Mesothelial cell of epicardium (in vitro differentiated cells): ENCODE measurements around the gene MARCHF10. TPM values are rescaled to one million over a fixed set of nuclear protein-coding genes. Genes with fewer than 3 reads are reported as not detected.

ENCODE experiments used
- DNase-seq, 2 experiments: peaks; one replicate each; pipeline ENCODE4 v3.0.0; 2021; ENCODE audit warnings: low spot score in 2 of 2; ENCODE audit not compliant: unreplicated experiment in 2 of 2
- H3K27ac Mint-ChIP-seq: 2 replicates; pipeline ENCODE4 v1.8.0; 2021; ENCODE audit warnings: mixed read lengths
- H3K27me3 Mint-ChIP-seq: 2 replicates; pipeline ENCODE4 v1.8.0; 2021; ENCODE audit warnings: low read depth, mixed read lengths
- H3K36me3 Mint-ChIP-seq: 2 replicates; pipeline ENCODE4 v1.8.0; 2021; ENCODE audit warnings: mixed read lengths
- H3K4me1 Mint-ChIP-seq: 2 replicates; pipeline ENCODE4 v1.8.0; 2021; ENCODE audit warnings: mixed read lengths
- H3K4me3 Mint-ChIP-seq: 2 replicates; pipeline ENCODE4 v1.8.0; 2021; ENCODE audit warnings: mild to moderate bottlenecking, moderate library complexity, mixed read lengths
- H3K9me3 Mint-ChIP-seq: 2 replicates; pipeline ENCODE4 v1.8.0; 2021; ENCODE audit warnings: mixed read lengths
- CTCF ChIP-seq: fragments of 200-600 bp; sonication (generic); IDR thresholded peaks from one replicate; pipeline ENCODE4 v1.5.0; 2021; ENCODE audit warnings: antibody characterized with exemption; ENCODE audit not compliant: unreplicated experiment
- total RNA-seq: library from RNA; stranded (reverse); gene quantifications from 3 replicates; pipeline ENCODE4 v1.2.1, GENCODE V29; 2021

Gene MARCHF10
- total RNA-seq, 1 donor from 2014 or later = 1.1 TPM

GRCh38 chr17:62753562-62753961, 54.6 kb downstream of the MARCHF10 start:
- peaks cover 46% of the 10 kb centered on the region for H3K27me3 Mint-ChIP-seq
- no peak for TF ChIP-seq CTCF
- H3K4me3 Mint-ChIP-seq = no peak overlapping the region
- peaks cover 40% of the 10 kb centered on the region for H3K4me1 Mint-ChIP-seq
- no peak overlapping the region for H3K27ac Mint-ChIP-seq
- H3K9me3 Mint-ChIP-seq = no peaks in the 10 kb centered on the region
- no peak for DNase-seq
- H3K36me3 Mint-ChIP-seq = no peaks in the 10 kb centered on the region

GRCh38 chr17:62751060-62751691, 56.9 kb downstream of the MARCHF10 start:
- Mint-ChIP-seq H3K27ac (no peak overlapping the region), H3K4me3 (no peak overlapping the region), H3K27me3 (peaks cover 54% of the 10 kb centered on the region), H3K9me3 (no peaks in the 10 kb centered on the region), H3K36me3 (no peaks in the 10 kb centered on the region), H3K4me1 (peaks cover 36% of the 10 kb centered on the region)
- no peak for DNase-seq
- TF ChIP-seq CTCF = no peak

- no peak for DNase-seq
These were observed 57.5 kb downstream of the MARCHF10 start for GRCh38 chr17:62750631-62751051.

GRCh38 chr17:62749926-62750325, 58.2 kb downstream of the MARCHF10 start:
- H3K36me3 Mint-ChIP-seq = no peaks in the 10 kb centered on the region
- H3K4me3 Mint-ChIP-seq = no peak overlapping the region
- H3K27ac Mint-ChIP-seq = no peak overlapping the region
- DNase-seq = no peak
- peaks cover 58% of the 10 kb centered on the region for H3K27me3 Mint-ChIP-seq
- no peak for TF ChIP-seq CTCF
- peaks cover 34% of the 10 kb centered on the region for H3K4me1 Mint-ChIP-seq
- H3K9me3 Mint-ChIP-seq = no peaks in the 10 kb centered on the region

More at GRCh38 chr17:62750631-62751051, 57.5 kb downstream of the MARCHF10 start:
- Mint-ChIP-seq H3K27me3 (peaks cover 54% of the 10 kb centered on the region), H3K4me3 (no peak overlapping the region), H3K4me1 (peaks cover 40% of the 10 kb centered on the region), H3K36me3 (no peaks in the 10 kb centered on the region), H3K9me3 (no peaks in the 10 kb centered on the region), H3K27ac (no peak overlapping the region)
- no peak for TF ChIP-seq CTCF

GRCh38 chr17:62746941-62747340, 61.2 kb downstream of the MARCHF10 start:
- no peak for TF ChIP-seq CTCF
- no peak for DNase-seq
- peak overlapping the region; percentile 67 for H3K27ac Mint-ChIP-seq
- no peaks in the 10 kb centered on the region for H3K9me3 Mint-ChIP-seq
- H3K36me3 Mint-ChIP-seq = no peaks in the 10 kb centered on the region
- peaks cover 64% of the 10 kb centered on the region for H3K27me3 Mint-ChIP-seq
- H3K4me1 Mint-ChIP-seq = peaks cover 18% of the 10 kb centered on the region
- H3K4me3 Mint-ChIP-seq = no peak overlapping the region
